Choroid plexus epithelial cell (primary cell): ENCODE results near the gene ZNF134.

Source experiments
- DNase-seq: peaks from one replicate; pipeline ENCODE4 v3.0.0-alpha.2; 2010; ENCODE audit warnings: low read depth
- H3K4me3 ChIP-seq: 2 replicates; pipeline ENCODE4 v1.5.1; 2011; ENCODE audit warnings: low read depth, mild to moderate bottlenecking, control low read depth, low read length, moderate library complexity
- CTCF ChIP-seq: conservative IDR thresholded peaks from 2 replicates; pipeline ENCODE4 v1.5.1; 2011; ENCODE audit warnings: low read depth, mild to moderate bottlenecking, control low read depth, inconsistent platforms, low read length, moderate library complexity

ZNF134 gene

GRCh38 chr19:57615346-57615745 is 1.3 kb downstream of the ZNF134 start:
- TF ChIP-seq CTCF: no peak
- H3K4me3 ChIP-seq: peak overlapping the region; percentile 1
- DNase-seq: peak; percentile 3

GRCh38 chr19:57620673-57621348 is 6.8 kb downstream of the ZNF134 start:
- no peak for TF ChIP-seq CTCF
- DNase-seq: peak; percentile 34
- no peak overlapping the region for H3K4me3 ChIP-seq

- no peak for DNase-seq
- TF ChIP-seq CTCF: no peak
- H3K4me3 ChIP-seq: no peak overlapping the region
Measured at GRCh38 chr19:57623091-57623490, 9.0 kb downstream of the ZNF134 start.

- peak within 1 kb of the TSS; percentile 96 for H3K4me3 ChIP-seq
- DNase-seq: peak; percentile 96
- TF ChIP-seq CTCF: no peak
Measured at GRCh38 chr19:57632987-57633831, 19.2 kb downstream of the ZNF134 start, which contains the start of gene ZNF211. ZNF211 (plus strand) TSS chr19:57633168; CDS start chr19:57633347, 179 bp downstream.

GRCh38 chr19:57633832-57634131 is 19.7 kb downstream of the ZNF134 start:
- H3K4me3 ChIP-seq: peak overlapping the region; percentile 96
- no peak for TF ChIP-seq CTCF
- DNase-seq: no peak

GRCh38 chr19:57637379-57637778 is 23.3 kb downstream of the ZNF134 start:
- TF ChIP-seq CTCF: no peak
- no peak for DNase-seq
- H3K4me3 ChIP-seq: no peak overlapping the region
